Tibial nerve (tissue), 4 donors: Measurements from ENCODE around the gene CDCP1. TPM values are rescaled to one million over a fixed set of nuclear protein-coding genes. Genes with fewer than 3 reads are reported as not detected.

Experiments
- DNase-seq, 2 donors: peaks; one replicate each; pipeline ENCODE4 v3.0.0-alpha.2; 2019; ENCODE audit warnings: low spot score in 2 of 2
- H3K27ac ChIP-seq, 4 donors: fragments of 200-600 bp; sonication (generic) in 3 of 4; one replicate each; pipeline ENCODE4 v1.5.1; 2017 to 2019; ENCODE audit warnings: mild to moderate bottlenecking in 1 of 4
- H3K27me3 ChIP-seq, 2 donors: fragments of 200-600 bp; sonication (generic) in 1 of 2; one replicate each; pipeline versions ENCODE4 v1.5.1 to v1.6.0; 2017 to 2019
- H3K36me3 ChIP-seq, 3 donors: fragments of 200-600 bp; sonication (generic); one replicate each; pipeline ENCODE4 v1.5.1; 2018 to 2019
- H3K4me1 ChIP-seq, 4 donors: fragments of 200-600 bp; sonication (generic) in 3 of 4; one replicate each; pipeline ENCODE4 v1.5.1; 2017 to 2019
- H3K4me3 ChIP-seq, 4 donors: fragments of 200-600 bp; sonication (generic) in 3 of 4; one replicate each; pipeline ENCODE4 v1.5.1; 2017 to 2019; ENCODE audit warnings: mild to moderate bottlenecking in 1 of 4, moderate library complexity in 1 of 4
- H3K9me3 ChIP-seq, 4 donors: fragments of 200-600 bp; sonication (generic) in 3 of 4; one replicate each; pipeline ENCODE4 v1.5.1; 2017 to 2019
- CTCF ChIP-seq, 5 experiments: fragments of 200-600 bp in 3 of 5; fragments of 450-650 bp in 2 of 5; sonication (generic) in 3 of 5; IDR thresholded peaks; one replicate each; pipeline ENCODE4 v1.5.1; 2016 to 2019; ENCODE audit warnings: antibody characterized with exemption in 5 of 5, mild to moderate bottlenecking in 3 of 5, moderate library complexity in 2 of 5
- EP300 ChIP-seq, 2 donors: sonication (generic); formaldehyde crosslinking; IDR thresholded peaks; one replicate each; pipeline ENCODE4 v1.6.1; 2017; ENCODE audit warnings: antibody characterized with exemption in 2 of 2, mild to moderate bottlenecking in 1 of 2
- POLR2A ChIP-seq, 2 donors: fragments of 450-650 bp; IDR thresholded peaks; one replicate each; pipeline ENCODE4 v1.6.1; 2017; ENCODE audit warnings: antibody characterized with exemption in 2 of 2, mild to moderate bottlenecking in 2 of 2, moderate library complexity in 2 of 2
- WGBS, 2 donors: methylation state at CpG; one replicate each; pipeline ENCODE4 v1.1.5; 2018; 5-methylcytosine and 5-hydroxymethylcytosine counted together
- total RNA-seq, 4 donors: library from RNA; depleted of rRNA; stranded (reverse); fragments of >200 nt; gene quantifications; one replicate each; pipeline ENCODE4 v1.1.0, GENCODE V29; 2016

CDCP1 gene
- total RNA-seq, 4 donors from 2014 or later: 0.20 to 3.0 (median 1.2) TPM

GRCh38 chr3:45179163-45179562 is 33.0 kb upstream of the CDCP1 start:
- Histone ChIP-seq H3K4me3 (no peak overlapping the region), H3K4me1 (peaks cover 0 to 4% (median 0%) of the 10 kb centered on the region in 4 donors), H3K27ac (no peak overlapping the region), H3K36me3 (no peaks in the 10 kb centered on the region), H3K27me3 (no peaks in the 10 kb centered on the region), H3K9me3 (no peaks in the 10 kb centered on the region)
- DNase-seq: no peak
- WGBS, 2 donors: 84 to 85% methylated on average over 3 of the region's 3 CpGs
- TF ChIP-seq CTCF (IDR thresholded peaks at IDR 0.05) (no peak), EP300 (IDR thresholded peaks at IDR 0.05) (no peak), POLR2A (IDR thresholded peaks at IDR 0.05) (no peak)

- no peaks in the 10 kb centered on the region for H3K36me3 ChIP-seq
- no peaks in the 10 kb centered on the region for H3K27me3 ChIP-seq
- no peak for TF ChIP-seq CTCF (IDR thresholded peaks at IDR 0.05)
- no peak for TF ChIP-seq EP300 (IDR thresholded peaks at IDR 0.05)
- TF ChIP-seq POLR2A (IDR thresholded peaks at IDR 0.05): no peak
- WGBS, 2 donors: 73 to 85% methylated on average over 10 to 13 of the region's 13 CpGs
- H3K9me3 ChIP-seq: no peaks in the 10 kb centered on the region
- no peak for DNase-seq
- H3K4me3 ChIP-seq: no peak overlapping the region
- H3K4me1 ChIP-seq: peaks cover 0 to under 1% (median 0%) of the 10 kb centered on the region in 4 donors
- H3K27ac ChIP-seq: no peak overlapping the region
These were observed 32.2 kb upstream of the CDCP1 start for GRCh38 chr3:45178183-45179023.

GRCh38 chr3:45176912-45177311 is 30.7 kb upstream of the CDCP1 start:
- Histone ChIP-seq H3K27ac (no peak overlapping the region), H3K27me3 (no peaks in the 10 kb centered on the region), H3K4me1 (no peaks in the 10 kb centered on the region), H3K4me3 (no peak overlapping the region), H3K9me3 (no peaks in the 10 kb centered on the region), H3K36me3 (no peaks in the 10 kb centered on the region)
- 74 to 85% methylated on average over 4 of the region's 4 CpGs for WGBS, 2 donors
- no peak for DNase-seq
- TF ChIP-seq EP300 (IDR thresholded peaks at IDR 0.05): no peak
- TF ChIP-seq POLR2A (IDR thresholded peaks at IDR 0.05): no peak
- no peak for TF ChIP-seq CTCF (IDR thresholded peaks at IDR 0.05)

GRCh38 chr3:45174234-45174633 is 28.1 kb upstream of the CDCP1 start:
- TF ChIP-seq POLR2A (IDR thresholded peaks at IDR 0.05) (no peak), CTCF (IDR thresholded peaks at IDR 0.05) (no peak), EP300 (IDR thresholded peaks at IDR 0.05) (no peak)
- WGBS, 2 donors: 30 to 49% methylated on average over 2 of the region's 2 CpGs
- no peaks in the 10 kb centered on the region for H3K27me3 ChIP-seq
- H3K4me1 ChIP-seq: no peaks in the 10 kb centered on the region
- no peaks in the 10 kb centered on the region for H3K36me3 ChIP-seq
- no peak overlapping the region for H3K27ac ChIP-seq
- no peak overlapping the region for H3K4me3 ChIP-seq
- H3K9me3 ChIP-seq: no peaks in the 10 kb centered on the region
- no peak for DNase-seq

GRCh38 chr3:45173776-45174175 is 27.6 kb upstream of the CDCP1 start:
- Histone ChIP-seq H3K4me3 (no peak overlapping the region), H3K4me1 (no peaks in the 10 kb centered on the region), H3K9me3 (no peaks in the 10 kb centered on the region), H3K27ac (no peak overlapping the region), H3K27me3 (no peaks in the 10 kb centered on the region), H3K36me3 (no peaks in the 10 kb centered on the region)
- WGBS, 2 donors: 84 to 94% methylated on average over 1 of the region's 1 CpG
- TF ChIP-seq EP300 (IDR thresholded peaks at IDR 0.05): no peak
- no peak for DNase-seq
